HG02588 (cell line): ENCODE measurements around the gene EGR4.
A peak's percentile ranks its signal among the peaks of the same experiment; 100 is the strongest.

ENCODE experiments used
- ATAC-seq: cut with Tn5 transposase; IDR thresholded peaks from one replicate; pipeline ENCODE4 v1.9.1; 2021; ENCODE audit warnings: mild to moderate bottlenecking, moderate library complexity; ENCODE audit not compliant: unreplicated experiment

The EGR4 gene

GRCh38 chr2:73290049-73290839 is 3.1 kb downstream of the EGR4 start:
- no peak for ATAC-seq

- ATAC-seq: no peak
Measured at GRCh38 chr2:73289304-73289703, 4.0 kb downstream of the EGR4 start.

GRCh38 chr2:73286134-73286655 is 7.2 kb downstream of the EGR4 start:
- no peak for ATAC-seq

- peak; percentile 35 for ATAC-seq
Measured at GRCh38 chr2:73285159-73285739, 8.1 kb downstream of the EGR4 start.

GRCh38 chr2:73284296-73285158 is 8.8 kb downstream of the EGR4 start, which contains the start of gene FBXO41:
FBXO41 (minus strand) TSS chr2:73284478; CDS start chr2:73269630, 14,848 bp downstream.
- peak; percentile 76 for ATAC-seq

GRCh38 chr2:73283545-73284295 is 9.6 kb downstream of the EGR4 start:
- peak; percentile 23 for ATAC-seq

- ATAC-seq: no peak
Measured at GRCh38 chr2:73282924-73283544, 10.3 kb downstream of the EGR4 start.

- no peak for ATAC-seq
Measured at GRCh38 chr2:73281244-73281643, 12.1 kb downstream of the EGR4 start.

GRCh38 chr2:73279852-73280251 is 13.5 kb downstream of the EGR4 start:
- ATAC-seq: no peak

- ATAC-seq: no peak
Measured at GRCh38 chr2:73272270-73272669, 21.1 kb downstream of the EGR4 start.

GRCh38 chr2:73269686-73270465 is 23.5 kb downstream of the EGR4 start:
- peak; percentile 29 for ATAC-seq

- peak; percentile 85 for ATAC-seq
Measured at GRCh38 chr2:73268830-73269685, 24.3 kb downstream of the EGR4 start.

GRCh38 chr2:73268366-73268829 is 24.9 kb downstream of the EGR4 start:
- ATAC-seq: no peak

- no peak for ATAC-seq
Measured at GRCh38 chr2:73267008-73267407, 26.3 kb downstream of the EGR4 start.

- no peak for ATAC-seq
Measured at GRCh38 chr2:73266061-73266901, 27.1 kb downstream of the EGR4 start.

GRCh38 chr2:73265298-73266060 is 27.9 kb downstream of the EGR4 start:
- ATAC-seq: no peak

GRCh38 chr2:73264783-73265182 is 28.6 kb downstream of the EGR4 start:
- no peak for ATAC-seq
